K562 (cell line): ENCODE measurements around the gene MMP10.
"Not testable (repeated sequence)": the region's sequence is repeated elsewhere in the genome, so short reads cannot be mapped to it uniquely, and the experiment has no call there.

Experiments used
- BMI1 ChIP-seq: fragments of 150-350 bp; IDR thresholded peaks from 2 replicates; pipeline ENCODE4 v1.6.1; 2014; ENCODE audit warnings: low read length
- LCOR ChIP-seq: sonication (generic); formaldehyde crosslinking; IDR thresholded peaks from 2 replicates; pipeline ENCODE4 v1.8.0; 2022; ENCODE audit warnings: mild to moderate bottlenecking, missing genetic modification reagents
- MAFK ChIP-seq: IDR thresholded peaks from 2 replicates; pipeline ENCODE4 v1.6.1; 2011; ENCODE audit warnings: low read length, improper control_type of control experiment
- NCOR1 ChIP-seq: fragments of 450-650 bp; IDR thresholded peaks from 2 replicates; pipeline ENCODE4 v1.6.1; 2016; ENCODE audit warnings: mild to moderate bottlenecking, moderate library complexity
- NFYB ChIP-seq: IDR thresholded peaks from 2 replicates; pipeline ENCODE4 v1.6.1; 2011; ENCODE audit warnings: mild to moderate bottlenecking, moderate library complexity; ENCODE audit not compliant: insufficient read length; ENCODE audit errors: extremely low read depth
- POLR2A ChIP-seq: fragments of 450-650 bp; conservative IDR thresholded peaks from 2 replicates; pipeline ENCODE4 v1.6.1; 2016
- POLR2AphosphoS5 ChIP-seq: IDR thresholded peaks from 2 replicates; pipeline ENCODE4 v1.6.1; 2011; ENCODE audit warnings: mild to moderate bottlenecking, low read depth, low read length, moderate library complexity; ENCODE audit not compliant: control insufficient read depth, insufficient read depth
- TRIM28 ChIP-seq: fragments of 450-650 bp; IDR thresholded peaks from 2 replicates; pipeline ENCODE4 v1.6.1; 2017
- ZEB2 ChIP-seq: fragments of 450-650 bp; IDR thresholded peaks from 2 replicates; pipeline ENCODE4 v1.6.1; 2016
- TF ChIP-seq, protein P1 (sequence below): IDR thresholded peaks from 3 replicates; pipeline ENCODE4 v1.6.1; 2011; ENCODE audit warnings: borderline replicate concordance, mild to moderate bottlenecking; ENCODE audit not compliant: insufficient read length, insufficient read depth
- TF ChIP-seq, protein P2 (sequence below), 3 experiments: IDR thresholded peaks in 2 of 3; conservative IDR thresholded peaks in 1 of 3; 2 replicates each; pipeline ENCODE4 v1.5.1; 2011 to 2012; ENCODE audit warnings: low read length in 3 of 3, mild to moderate bottlenecking in 3 of 3, control low read depth in 2 of 3, improper control_type of control experiment in 1 of 3, inconsistent platforms in 1 of 3, low read depth in 1 of 3, mixed read lengths in 1 of 3, moderate library complexity in 1 of 3; ENCODE audit not compliant: insufficient read depth in 2 of 3
- TF ChIP-seq, protein P3 (sequence below): fragments of 450-650 bp; IDR thresholded peaks from 2 replicates; pipeline ENCODE4 v1.6.1; 2017; ENCODE audit warnings: antibody characterized with exemption, mild to moderate bottlenecking
- TF ChIP-seq, protein P4 (sequence below): sonication (generic); formaldehyde crosslinking; IDR thresholded peaks from 2 replicates; pipeline ENCODE4 v1.5.0; 2020; ENCODE audit warnings: missing genetic modification reagents

DNA sequence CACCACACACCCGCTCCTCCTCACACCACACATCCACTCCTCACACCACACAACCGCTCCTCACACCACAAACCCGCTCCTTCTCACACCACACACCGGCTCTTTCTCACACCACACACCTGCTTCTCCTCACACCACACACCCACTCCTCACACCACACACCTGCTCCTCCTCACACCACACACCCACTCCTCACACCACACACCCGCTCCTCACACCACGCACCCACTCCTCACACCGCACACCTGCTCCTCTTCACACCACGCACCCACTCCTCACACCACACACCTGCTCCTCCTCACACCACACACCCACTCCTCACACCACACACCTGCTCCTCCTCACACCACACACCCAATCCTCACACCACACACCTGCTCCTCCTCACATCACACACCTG, 49.5 kb downstream of the MMP10 start:
- not testable (repeated sequence) for TF ChIP-seq LCOR, POLR2AphosphoS5, BMI1, POLR2A, TRIM28, NFYB, NCOR1, ZEB2, MAFK
- TF ChIP-seq, protein P1, sequence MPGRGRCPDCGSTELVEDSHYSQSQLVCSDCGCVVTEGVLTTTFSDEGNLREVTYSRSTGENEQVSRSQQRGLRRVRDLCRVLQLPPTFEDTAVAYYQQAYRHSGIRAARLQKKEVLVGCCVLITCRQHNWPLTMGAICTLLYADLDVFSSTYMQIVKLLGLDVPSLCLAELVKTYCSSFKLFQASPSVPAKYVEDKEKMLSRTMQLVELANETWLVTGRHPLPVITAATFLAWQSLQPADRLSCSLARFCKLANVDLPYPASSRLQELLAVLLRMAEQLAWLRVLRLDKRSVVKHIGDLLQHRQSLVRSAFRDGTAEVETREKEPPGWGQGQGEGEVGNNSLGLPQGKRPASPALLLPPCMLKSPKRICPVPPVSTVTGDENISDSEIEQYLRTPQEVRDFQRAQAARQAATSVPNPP, result not testable (repeated sequence)
- TF ChIP-seq, protein P2, sequence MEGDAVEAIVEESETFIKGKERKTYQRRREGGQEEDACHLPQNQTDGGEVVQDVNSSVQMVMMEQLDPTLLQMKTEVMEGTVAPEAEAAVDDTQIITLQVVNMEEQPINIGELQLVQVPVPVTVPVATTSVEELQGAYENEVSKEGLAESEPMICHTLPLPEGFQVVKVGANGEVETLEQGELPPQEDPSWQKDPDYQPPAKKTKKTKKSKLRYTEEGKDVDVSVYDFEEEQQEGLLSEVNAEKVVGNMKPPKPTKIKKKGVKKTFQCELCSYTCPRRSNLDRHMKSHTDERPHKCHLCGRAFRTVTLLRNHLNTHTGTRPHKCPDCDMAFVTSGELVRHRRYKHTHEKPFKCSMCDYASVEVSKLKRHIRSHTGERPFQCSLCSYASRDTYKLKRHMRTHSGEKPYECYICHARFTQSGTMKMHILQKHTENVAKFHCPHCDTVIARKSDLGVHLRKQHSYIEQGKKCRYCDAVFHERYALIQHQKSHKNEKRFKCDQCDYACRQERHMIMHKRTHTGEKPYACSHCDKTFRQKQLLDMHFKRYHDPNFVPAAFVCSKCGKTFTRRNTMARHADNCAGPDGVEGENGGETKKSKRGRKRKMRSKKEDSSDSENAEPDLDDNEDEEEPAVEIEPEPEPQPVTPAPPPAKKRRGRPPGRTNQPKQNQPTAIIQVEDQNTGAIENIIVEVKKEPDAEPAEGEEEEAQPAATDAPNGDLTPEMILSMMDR (IDR thresholded peaks at IDR 0.05 in 2 of 3, conservative IDR thresholded peaks at IDR 0.05 in 1 of 3; ENCODE audit: insufficient read depth in 2 of 3, low read depth in 1 of 3, low read length in 3 of 3), result not testable (repeated sequence)
- TF ChIP-seq, protein P3, sequence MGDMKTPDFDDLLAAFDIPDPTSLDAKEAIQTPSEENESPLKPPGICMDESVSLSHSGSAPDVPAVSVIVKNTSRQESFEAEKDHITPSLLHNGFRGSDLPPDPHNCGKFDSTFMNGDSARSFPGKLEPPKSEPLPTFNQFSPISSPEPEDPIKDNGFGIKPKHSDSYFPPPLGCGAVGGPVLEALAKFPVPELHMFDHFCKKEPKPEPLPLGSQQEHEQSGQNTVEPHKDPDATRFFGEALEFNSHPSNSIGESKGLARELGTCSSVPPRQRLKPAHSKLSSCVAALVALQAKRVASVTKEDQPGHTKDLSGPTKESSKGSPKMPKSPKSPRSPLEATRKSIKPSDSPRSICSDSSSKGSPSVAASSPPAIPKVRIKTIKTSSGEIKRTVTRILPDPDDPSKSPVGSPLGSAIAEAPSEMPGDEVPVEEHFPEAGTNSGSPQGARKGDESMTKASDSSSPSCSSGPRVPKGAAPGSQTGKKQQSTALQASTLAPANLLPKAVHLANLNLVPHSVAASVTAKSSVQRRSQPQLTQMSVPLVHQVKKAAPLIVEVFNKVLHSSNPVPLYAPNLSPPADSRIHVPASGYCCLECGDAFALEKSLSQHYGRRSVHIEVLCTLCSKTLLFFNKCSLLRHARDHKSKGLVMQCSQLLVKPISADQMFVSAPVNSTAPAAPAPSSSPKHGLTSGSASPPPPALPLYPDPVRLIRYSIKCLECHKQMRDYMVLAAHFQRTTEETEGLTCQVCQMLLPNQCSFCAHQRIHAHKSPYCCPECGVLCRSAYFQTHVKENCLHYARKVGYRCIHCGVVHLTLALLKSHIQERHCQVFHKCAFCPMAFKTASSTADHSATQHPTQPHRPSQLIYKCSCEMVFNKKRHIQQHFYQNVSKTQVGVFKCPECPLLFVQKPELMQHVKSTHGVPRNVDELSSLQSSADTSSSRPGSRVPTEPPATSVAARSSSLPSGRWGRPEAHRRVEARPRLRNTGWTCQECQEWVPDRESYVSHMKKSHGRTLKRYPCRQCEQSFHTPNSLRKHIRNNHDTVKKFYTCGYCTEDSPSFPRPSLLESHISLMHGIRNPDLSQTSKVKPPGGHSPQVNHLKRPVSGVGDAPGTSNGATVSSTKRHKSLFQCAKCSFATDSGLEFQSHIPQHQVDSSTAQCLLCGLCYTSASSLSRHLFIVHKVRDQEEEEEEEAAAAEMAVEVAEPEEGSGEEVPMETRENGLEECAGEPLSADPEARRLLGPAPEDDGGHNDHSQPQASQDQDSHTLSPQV, result not testable (repeated sequence)
- TF ChIP-seq, protein P4, sequence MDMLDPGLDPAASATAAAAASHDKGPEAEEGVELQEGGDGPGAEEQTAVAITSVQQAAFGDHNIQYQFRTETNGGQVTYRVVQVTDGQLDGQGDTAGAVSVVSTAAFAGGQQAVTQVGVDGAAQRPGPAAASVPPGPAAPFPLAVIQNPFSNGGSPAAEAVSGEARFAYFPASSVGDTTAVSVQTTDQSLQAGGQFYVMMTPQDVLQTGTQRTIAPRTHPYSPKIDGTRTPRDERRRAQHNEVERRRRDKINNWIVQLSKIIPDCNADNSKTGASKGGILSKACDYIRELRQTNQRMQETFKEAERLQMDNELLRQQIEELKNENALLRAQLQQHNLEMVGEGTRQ, result not testable (repeated sequence)
